ENCODE data around the gene SMYD5.

- TF ChIP-seq CTCF (conservative IDR thresholded peaks at IDR 0.05; ENCODE audit: low read length) (no peak), EZH2phosphoT487 (IDR thresholded peaks at IDR 0.05; ENCODE audit: borderline replicate concordance, low read depth, low read length) (no peak)
Observed at GRCh38 chr2:73174244-73174643, 39.8 kb upstream of the SMYD5 start.

All from OCI-LY7 (cell line).